ENCODE measurements around the gene CEP162. TPM values are rescaled to one million over a fixed set of nuclear protein-coding genes. Genes with fewer than 3 reads are reported as not detected.

Gene CEP162
- total RNA-seq, 4 donors from 2014 or later = 7.5 to 9.3 (median 7.8) TPM

GRCh38 chr6:84156306-84156705, 71.1 kb downstream of the CEP162 start:
- no peak overlapping the region for H3K27ac ChIP-seq (replicated peaks in 1 of 4)
- no peaks in the 10 kb centered on the region for H3K27me3 ChIP-seq
- H3K9me3 ChIP-seq = no peaks in the 10 kb centered on the region
- no peak for TF ChIP-seq POLR2A (IDR thresholded peaks at IDR 0.05; ENCODE audit: low read depth)
- TF ChIP-seq EP300 (IDR thresholded peaks at IDR 0.05) = no peak
- no peak for TF ChIP-seq POLR2AphosphoS5 (IDR thresholded peaks at IDR 0.05)
- no peak for TF ChIP-seq CTCF (IDR thresholded peaks at IDR 0.05)
- no peak for DNase-seq (ENCODE audit: extremely low spot score)
- 90% methylated on average over 4 of the region's 4 CpGs for WGBS
- intact Hi-C loops (cut with DNase I) = no loop called here
- H3K4me1 ChIP-seq = no peaks in the 10 kb centered on the region
- H3K36me3 ChIP-seq = peaks cover 0 to 64% (median 34%) of the 10 kb centered on the region in 4 donors
- H3K4me3 ChIP-seq = no peak overlapping the region

GRCh38 chr6:84151669-84152068, 75.8 kb downstream of the CEP162 start:
- DNase-seq (ENCODE audit: extremely low spot score) = no peak
- intact Hi-C loops (cut with DNase I) = no loop called here

GRCh38 chr6:84150705-84151104, 76.7 kb downstream of the CEP162 start:
- Histone ChIP-seq H3K4me1 (no peaks in the 10 kb centered on the region), H3K36me3 (peaks cover 0 to 52% (median 34%) of the 10 kb centered on the region in 4 donors), H3K9me3 (no peaks in the 10 kb centered on the region), H3K27me3 (no peaks in the 10 kb centered on the region), H3K4me3 (no peak overlapping the region), H3K27ac (replicated peaks in 1 of 4) (no peak overlapping the region)
- 97% methylated on average over 1 of the region's 1 CpG for WGBS
- TF ChIP-seq EP300 (IDR thresholded peaks at IDR 0.05) (no peak), POLR2AphosphoS5 (IDR thresholded peaks at IDR 0.05) (no peak), POLR2A (IDR thresholded peaks at IDR 0.05; ENCODE audit: low read depth) (no peak), CTCF (IDR thresholded peaks at IDR 0.05) (no peak)
- no peak for DNase-seq (ENCODE audit: extremely low spot score)
- intact Hi-C loops (cut with DNase I) = no loop called here

More at GRCh38 chr6:84151669-84152068, 75.8 kb downstream of the CEP162 start:
- peaks cover 0 to 43% (median 33%) of the 10 kb centered on the region in 4 donors for H3K36me3 ChIP-seq
- WGBS = 84% methylated on average over 1 of the region's 1 CpG
- no peak overlapping the region for H3K27ac ChIP-seq (replicated peaks in 1 of 4)
- H3K9me3 ChIP-seq = no peaks in the 10 kb centered on the region
- H3K4me1 ChIP-seq = no peaks in the 10 kb centered on the region
- no peak for TF ChIP-seq CTCF (IDR thresholded peaks at IDR 0.05)
- no peak for TF ChIP-seq POLR2A (IDR thresholded peaks at IDR 0.05; ENCODE audit: low read depth)
- no peak for TF ChIP-seq EP300 (IDR thresholded peaks at IDR 0.05)
- TF ChIP-seq POLR2AphosphoS5 (IDR thresholded peaks at IDR 0.05) = no peak
- H3K4me3 ChIP-seq = no peak overlapping the region
- H3K27me3 ChIP-seq = no peaks in the 10 kb centered on the region

- no peak for TF ChIP-seq POLR2A (IDR thresholded peaks at IDR 0.05; ENCODE audit: low read depth)
- DNase-seq (ENCODE audit: extremely low spot score) = no peak
- no peak overlapping the region for H3K27ac ChIP-seq (replicated peaks in 1 of 4)
- H3K9me3 ChIP-seq = no peaks in the 10 kb centered on the region
- no peak overlapping the region for H3K4me3 ChIP-seq
- 63% methylated on average over 1 of the region's 1 CpG for WGBS
- no peaks in the 10 kb centered on the region for H3K27me3 ChIP-seq
- H3K36me3 ChIP-seq = peaks cover 0 to 33% (median 7%) of the 10 kb centered on the region in 4 donors
- no peaks in the 10 kb centered on the region for H3K4me1 ChIP-seq
- intact Hi-C loops (cut with DNase I) = no loop called here
Measured at GRCh38 chr6:84141521-84141920, 85.9 kb downstream of the CEP162 start.

GRCh38 chr6:84139311-84139710, 88.1 kb downstream of the CEP162 start:
- no peak for TF ChIP-seq EP300 (IDR thresholded peaks at IDR 0.05)
- TF ChIP-seq CTCF (IDR thresholded peaks at IDR 0.05) = no peak
- no peak for TF ChIP-seq POLR2A (IDR thresholded peaks at IDR 0.05; ENCODE audit: low read depth)
- TF ChIP-seq POLR2AphosphoS5 (IDR thresholded peaks at IDR 0.05) = no peak
- Histone ChIP-seq H3K36me3 (peaks cover 0 to 35% (median 5%) of the 10 kb centered on the region in 4 donors), H3K9me3 (no peaks in the 10 kb centered on the region), H3K27me3 (no peaks in the 10 kb centered on the region), H3K4me1 (no peaks in the 10 kb centered on the region), H3K27ac (replicated peaks in 1 of 4) (no peak overlapping the region), H3K4me3 (no peak overlapping the region)
- no peak for DNase-seq (ENCODE audit: extremely low spot score)
- intact Hi-C loops (cut with DNase I) = no loop called here
